ENCODE data around the gene THSD4. TPM values are rescaled to one million over a fixed set of nuclear protein-coding genes. Genes with fewer than 3 reads are reported as not detected.

The THSD4 gene
- polyA plus RNA-seq, result 24.5 to 37.0 TPM (median 25.3 TPM) in 3 replicates
- 17.6 TPM for polyA plus RNA-seq (2011; ENCODE audit: low read depth)
- polyA plus RNA-seq (2011; cell fraction: cytosol; rRNA removed), result 15.4 and 18.0 TPM in 2 replicates
- polyA plus RNA-seq (2011; cell fraction: nucleus; rRNA removed), result 110 and 134 TPM in 2 replicates
- 20.1 and 59.2 TPM in 2 replicates for polyA plus RNA-seq (2012; ENCODE audit: low replicate concordance)
- 60.2 to 89.9 TPM (median 67.0 TPM) in 3 replicates for polyA minus RNA-seq
- polyA minus RNA-seq (2011; cell fraction: cytosol; rRNA and poly(A)+ RNA removed), result 49.9 TPM
- 173 and 249 TPM in 2 replicates for polyA minus RNA-seq (2011; cell fraction: nucleus; rRNA and poly(A)+ RNA removed)

DNA sequence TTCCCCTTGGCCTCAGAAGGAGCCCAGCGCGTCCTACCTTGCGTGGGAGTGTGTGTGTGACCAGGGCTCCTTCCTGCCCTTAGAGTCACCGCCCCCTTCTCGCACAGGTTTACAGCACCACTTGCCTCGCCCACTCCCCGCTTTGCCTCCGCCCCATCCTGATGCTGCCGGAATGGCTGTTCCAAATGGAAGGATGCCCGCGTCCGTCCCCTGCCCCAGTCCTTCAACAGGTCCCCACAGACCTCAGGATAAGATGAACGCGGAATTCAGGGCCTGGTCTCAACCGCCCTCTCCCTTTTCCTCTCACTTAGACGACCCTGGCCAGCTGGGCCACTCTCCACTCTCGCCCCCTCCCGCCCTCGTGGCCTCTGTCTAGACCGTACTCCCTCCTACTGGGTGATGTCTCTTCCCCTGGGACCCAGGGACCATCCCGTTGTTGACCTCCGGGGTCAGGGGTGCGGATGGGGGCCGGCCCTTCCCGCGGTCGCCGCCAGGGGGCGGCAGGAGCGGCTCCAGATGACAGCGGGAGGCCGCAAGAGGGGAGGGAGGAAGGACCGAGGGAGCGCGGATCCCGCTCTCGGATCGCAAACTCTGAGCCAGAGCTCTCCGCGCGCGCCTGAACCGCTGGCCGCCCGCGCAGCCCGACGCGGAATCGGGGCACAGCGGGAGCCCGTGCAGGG, at the start of gene THSD4:
Gene THSD4, plus strand, starts transcription at position 585 of the 680 bp plus-strand sequence.
- no peak for FAIRE-seq
- Histone ChIP-seq H3K79me2 (ENCODE audit: control insufficient read depth, insufficient read depth, low read length) (peaks cover 43% of the 10 kb centered on the region), H3K9me1 (ENCODE audit: control insufficient read depth, extremely low read depth, insufficient read depth, low read length) (peaks cover 4% of the 10 kb centered on the region), H3K4me1 (ENCODE audit: control insufficient read depth, extremely low read depth, insufficient read depth, low read length) (peaks cover 38% of the 10 kb centered on the region), H3K36me3 (ENCODE audit: control insufficient read depth in 2 of 2, extremely low read depth in 1 of 2, insufficient read depth in 2 of 2, low read length in 2 of 2) (peaks cover 2 to 18% of the 10 kb centered on the region in 2 experiments), H4K20me1 (ENCODE audit: control insufficient read depth, extremely low read depth, insufficient read depth, low read length) (no peaks in the 10 kb centered on the region), H3K4me3 (ENCODE audit: control insufficient read depth in 2 of 3, extremely low read depth in 1 of 3, insufficient read depth in 2 of 3, low read depth in 1 of 3, low read length in 3 of 3) (peak within 1 kb of the TSS; percentile 74 to 89 (median 80)), H3K9me3 (ENCODE audit: control insufficient read depth, low read depth, low read length) (no peaks in the 10 kb centered on the region), H3K27ac (ENCODE audit: control insufficient read depth, insufficient read depth, low read length) (peak within 1 kb of the TSS; percentile 79), H3K4me2 (ENCODE audit: control insufficient read depth, extremely low read depth, insufficient read depth, low read depth, low read length) (peak within 1 kb of the TSS; percentile 89), H3K27me3 (ENCODE audit: control insufficient read depth, extremely low read depth, insufficient read depth, low read length) (no peaks in the 10 kb centered on the region), H3K9ac (ENCODE audit: control insufficient read depth, extremely low read depth, insufficient read depth, low read length) (peak within 1 kb of the TSS; percentile 92), H2AFZ (ENCODE audit: control insufficient read depth, low read length) (peak within 1 kb of the TSS; percentile 18)
- no peak for TF ChIP-seq EZH2 (IDR thresholded peaks at IDR 0.05; ENCODE audit: low read length)
- peak; percentile 75 to 97 (median 77) for TF ChIP-seq CTCF (optimal IDR thresholded peaks at IDR 0.05 in 1 of 3, IDR thresholded peaks at IDR 0.05 in 1 of 3, conservative IDR thresholded peaks at IDR 0.05 in 1 of 3; ENCODE audit: extremely low read depth in 1 of 3, insufficient read depth in 2 of 3, low read length in 3 of 3)
- DNase-seq (ENCODE audit: low read depth, low spot score), result peak; percentile 76
- dilution Hi-C loops (cut with MboI; ENCODE audit: extremely low pct_ligation_motif_present, low sequenced_read_pairs), result no loop called here

GRCh38 chr15:71066983-71067382, 48.3 kb upstream of the THSD4 start:
- FAIRE-seq, result peak; percentile 59
- Histone ChIP-seq H3K79me2 (ENCODE audit: control insufficient read depth, insufficient read depth, low read length) (no peaks in the 10 kb centered on the region), H3K27ac (ENCODE audit: control insufficient read depth, insufficient read depth, low read length) (no peak overlapping the region), H3K4me3 (ENCODE audit: control insufficient read depth in 2 of 3, extremely low read depth in 1 of 3, insufficient read depth in 2 of 3, low read depth in 1 of 3, low read length in 3 of 3) (no peak overlapping the region), H3K4me2 (ENCODE audit: control insufficient read depth, extremely low read depth, insufficient read depth, low read depth, low read length) (no peak overlapping the region), H2AFZ (ENCODE audit: control insufficient read depth, low read length) (no peak overlapping the region), H3K9ac (ENCODE audit: control insufficient read depth, extremely low read depth, insufficient read depth, low read length) (no peak overlapping the region), H3K36me3 (ENCODE audit: control insufficient read depth in 2 of 2, extremely low read depth in 1 of 2, insufficient read depth in 2 of 2, low read length in 2 of 2) (no peaks in the 10 kb centered on the region), H3K4me1 (ENCODE audit: control insufficient read depth, extremely low read depth, insufficient read depth, low read length) (peaks cover 25% of the 10 kb centered on the region), H3K9me3 (ENCODE audit: control insufficient read depth, low read depth, low read length) (peaks cover 2% of the 10 kb centered on the region), H3K9me1 (ENCODE audit: control insufficient read depth, extremely low read depth, insufficient read depth, low read length) (no peaks in the 10 kb centered on the region), H3K27me3 (ENCODE audit: control insufficient read depth, extremely low read depth, insufficient read depth, low read length) (no peaks in the 10 kb centered on the region), H4K20me1 (ENCODE audit: control insufficient read depth, extremely low read depth, insufficient read depth, low read length) (no peaks in the 10 kb centered on the region)
- no peak for TF ChIP-seq CTCF (optimal IDR thresholded peaks at IDR 0.05 in 1 of 3, IDR thresholded peaks at IDR 0.05 in 1 of 3, conservative IDR thresholded peaks at IDR 0.05 in 1 of 3; ENCODE audit: extremely low read depth in 1 of 3, insufficient read depth in 2 of 3, low read length in 3 of 3)
- no peak for TF ChIP-seq EZH2 (IDR thresholded peaks at IDR 0.05; ENCODE audit: low read length)
- dilution Hi-C loops (cut with MboI; ENCODE audit: extremely low pct_ligation_motif_present, low sequenced_read_pairs), result no loop called here
- DNase-seq (ENCODE audit: low read depth, low spot score), result no peak
